HG03066 (cell line): Measurements from ENCODE around the gene CAD.
"Not testable (repeated sequence)": the region's sequence is repeated elsewhere in the genome, so short reads cannot be mapped to it uniquely, and the experiment has no call there.

Source experiments
- ATAC-seq: cut with Tn5 transposase; IDR thresholded peaks from one replicate; pipeline ENCODE4 v1.9.1; 2021; ENCODE audit warnings: low read depth; ENCODE audit not compliant: unreplicated experiment

Gene CAD

DNA sequence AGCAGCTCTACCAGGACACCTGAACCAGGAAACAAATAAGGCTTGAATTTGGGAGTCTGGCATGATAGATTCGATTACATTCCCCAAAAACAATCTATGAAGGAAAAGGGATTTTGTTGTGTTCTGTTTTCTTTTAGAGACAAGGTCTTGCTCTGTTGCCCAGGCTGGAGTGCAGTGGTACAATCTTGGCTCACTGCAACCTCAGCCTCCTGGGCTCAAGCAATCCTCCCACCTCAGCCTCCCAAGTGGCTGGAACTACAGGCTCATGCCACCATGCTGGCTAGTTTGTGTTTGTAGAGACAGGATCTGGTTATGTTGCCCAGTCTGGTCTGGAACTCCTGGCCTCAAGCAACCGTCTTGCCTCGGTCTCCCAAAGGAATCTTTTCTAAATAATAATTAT lies 19.1 kb upstream of the CAD start:
- ATAC-seq, result not testable (repeated sequence)

DNA sequence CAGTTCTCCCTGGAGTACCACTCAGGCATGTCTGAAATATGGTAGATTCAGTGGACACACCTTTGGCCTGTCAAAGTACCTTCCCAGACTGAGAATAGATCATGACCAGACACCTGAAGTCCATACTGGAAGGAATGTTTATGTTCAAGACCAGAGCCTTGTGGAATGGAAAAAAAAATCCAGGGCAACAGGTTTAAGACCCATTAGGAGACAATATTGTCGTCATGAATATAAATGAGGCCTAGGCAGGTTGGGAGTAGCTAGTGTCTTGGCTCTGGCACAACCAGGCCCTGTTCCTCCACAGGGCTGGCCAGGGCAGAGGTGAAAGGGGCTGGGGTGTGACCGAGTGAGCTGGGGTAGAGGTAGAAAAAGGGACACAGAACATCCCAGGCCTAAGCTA lies 18.5 kb upstream of the CAD start:
- no peak for ATAC-seq

DNA sequence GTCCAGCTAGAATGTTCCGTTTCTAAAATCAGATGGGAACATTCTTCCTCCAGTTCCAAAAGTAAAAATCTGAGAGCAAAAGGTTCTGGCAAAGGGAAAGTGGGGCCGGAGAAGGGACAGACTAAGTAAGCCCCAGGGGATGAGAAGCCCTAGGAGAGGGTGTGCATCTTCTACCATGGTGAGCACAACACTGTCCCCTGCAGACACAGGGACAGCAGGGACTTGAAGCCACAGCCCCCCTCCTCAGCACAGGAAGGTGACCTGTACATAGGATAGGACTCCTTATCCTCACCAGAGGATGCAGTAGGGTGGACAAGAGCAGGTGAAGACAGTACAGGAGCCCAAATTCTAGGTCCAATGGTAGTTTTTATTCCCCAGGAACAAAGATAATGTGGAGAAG lies 17.9 kb upstream of the CAD start:
- ATAC-seq, result no peak

DNA sequence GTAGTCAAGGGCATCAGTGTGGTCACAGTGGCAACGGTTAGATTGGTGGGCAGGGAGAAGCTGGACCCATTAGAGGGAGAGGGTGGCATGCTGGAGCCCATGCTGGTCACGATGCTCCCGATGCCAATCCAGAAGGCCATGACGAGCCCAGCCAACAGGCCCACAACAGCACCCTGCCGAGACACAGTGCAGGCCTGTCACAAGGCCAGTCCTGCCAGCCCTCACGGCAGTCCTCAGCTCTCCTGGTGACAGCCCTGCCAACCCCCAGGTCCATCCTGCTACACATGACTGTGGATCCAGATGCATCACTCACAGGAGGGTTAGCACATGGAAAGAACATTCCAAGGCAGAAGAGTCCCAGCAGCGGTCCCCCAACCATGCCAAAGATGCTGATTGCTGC lies 15.5 kb upstream of the CAD start:
- ATAC-seq, result no peak

DNA sequence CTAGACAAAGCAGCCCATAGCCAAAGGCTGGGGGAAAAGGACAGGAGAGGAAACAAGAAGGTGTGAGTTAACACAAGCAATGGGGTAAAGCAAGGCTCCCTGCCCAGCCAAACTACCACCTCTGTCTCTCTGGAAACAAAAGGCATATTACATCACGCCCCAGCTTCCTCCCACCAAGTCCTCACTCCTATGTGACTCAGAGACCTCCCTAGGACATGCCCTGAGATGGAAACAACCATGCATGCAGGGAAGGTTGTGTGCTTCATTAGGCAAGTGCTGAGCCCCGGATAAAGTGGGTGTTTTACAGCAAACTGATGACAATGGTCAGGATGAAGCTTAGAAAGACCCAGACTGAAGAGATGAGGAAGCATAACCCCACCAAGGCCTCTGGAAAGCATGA lies 14.3 kb upstream of the CAD start:
- ATAC-seq, result no peak

DNA sequence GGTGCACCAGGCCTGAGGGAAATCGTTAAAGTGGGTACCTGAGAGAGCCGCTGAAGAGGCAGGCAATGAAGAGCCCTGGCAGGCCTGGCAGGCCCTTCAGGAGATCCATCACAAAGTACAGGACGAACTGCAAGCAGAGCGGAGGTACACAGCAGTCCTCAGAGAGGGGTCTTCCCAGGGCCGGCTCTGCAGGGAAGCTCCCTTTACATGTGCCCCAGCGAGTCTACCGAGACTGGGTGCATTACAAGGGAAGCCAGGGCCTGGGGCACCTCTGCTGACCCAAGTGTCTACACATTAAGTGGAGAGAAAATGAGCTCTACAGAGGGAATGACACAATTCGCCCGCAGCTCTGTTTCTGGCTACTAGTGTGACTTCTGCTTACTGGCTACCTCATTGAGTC lies 13.4 kb upstream of the CAD start:
- ATAC-seq, result no peak

DNA sequence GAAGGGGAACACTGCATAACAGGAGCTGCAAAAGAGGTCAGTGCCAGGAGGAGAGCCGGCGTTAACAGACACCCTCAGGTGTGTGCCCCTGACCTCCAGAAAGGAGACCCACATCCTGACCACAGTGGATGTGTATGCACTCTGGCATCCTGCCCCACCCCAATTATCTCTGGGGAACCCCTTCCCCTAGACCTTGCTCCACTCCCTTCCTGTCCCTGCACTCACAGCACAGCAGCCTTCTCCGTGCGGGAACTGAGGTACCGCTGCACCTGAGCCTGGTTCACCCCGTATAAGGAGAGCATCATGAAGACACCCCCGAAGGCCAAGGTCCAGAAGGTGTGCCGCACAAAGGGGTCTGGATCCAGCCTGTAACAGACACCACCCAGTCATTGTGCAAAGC lies 12.6 kb upstream of the CAD start:
- no peak for ATAC-seq

DNA sequence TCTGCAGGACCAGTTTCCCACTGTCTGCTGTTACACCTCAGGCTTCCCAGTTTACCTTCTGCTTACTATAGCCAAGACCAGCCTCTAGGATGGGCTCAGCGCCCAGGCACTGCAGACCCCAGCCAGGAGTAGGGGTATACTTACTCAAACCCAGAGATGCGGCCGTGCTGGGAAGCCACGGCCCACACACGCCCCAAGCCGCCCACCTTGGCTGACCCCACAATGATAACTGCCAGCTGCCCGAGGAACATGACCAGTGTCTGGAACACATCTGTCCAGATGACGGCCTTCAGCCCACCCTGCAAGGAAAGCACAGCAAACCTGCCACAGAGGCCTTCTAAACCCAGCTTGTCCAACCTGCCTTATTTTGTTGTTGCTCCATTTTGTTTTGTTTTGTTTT lies 12.0 kb upstream of the CAD start:
- ATAC-seq, result no peak

DNA sequence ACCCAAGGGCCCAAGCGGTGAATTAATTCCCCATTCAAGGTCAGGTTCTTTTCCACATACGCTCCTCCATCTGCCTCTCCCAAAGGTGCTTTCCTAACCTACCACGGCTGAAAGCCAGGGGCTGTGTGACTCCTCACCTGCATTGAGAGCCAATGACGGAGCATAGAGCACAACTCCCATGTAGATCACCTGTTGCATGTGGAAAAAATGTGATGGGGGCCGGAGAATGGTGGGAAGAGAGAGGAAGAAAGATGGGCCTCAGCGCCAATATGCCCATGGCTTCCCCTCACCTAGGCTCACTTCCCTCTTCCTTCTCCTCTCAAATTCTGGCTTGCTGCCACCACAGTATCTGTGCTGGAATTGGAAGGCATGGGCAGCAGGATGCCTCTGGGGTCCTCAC lies 10.8 kb upstream of the CAD start:
- ATAC-seq, result no peak

DNA sequence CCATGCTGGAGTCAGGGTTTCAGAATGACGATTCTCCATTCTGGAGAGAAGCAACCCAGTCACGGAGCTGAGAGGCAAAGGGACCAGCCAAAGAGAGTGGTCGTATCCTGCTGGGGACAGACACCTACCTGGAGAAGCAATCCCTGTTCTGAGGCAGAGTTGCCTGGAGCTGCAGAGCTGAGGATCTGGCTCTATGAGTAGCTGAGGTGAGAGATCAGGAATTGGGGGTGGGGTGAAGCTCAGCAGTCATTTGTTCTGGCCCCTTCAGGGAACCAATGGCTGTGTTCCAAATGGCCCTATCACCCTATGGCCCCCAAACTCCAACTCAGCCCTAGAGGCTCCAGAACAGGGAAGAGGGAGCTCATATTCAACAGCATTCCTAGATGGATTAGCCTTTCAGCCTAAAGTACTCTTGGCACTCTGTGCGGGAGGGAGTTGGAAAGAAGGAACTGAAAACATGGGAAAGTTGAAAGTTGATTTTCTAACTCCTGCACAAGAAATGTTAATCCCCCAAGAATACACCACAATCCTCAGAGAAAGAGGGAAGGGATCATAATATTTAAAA lies 8.6 kb upstream of the CAD start:
- no peak for ATAC-seq

DNA sequence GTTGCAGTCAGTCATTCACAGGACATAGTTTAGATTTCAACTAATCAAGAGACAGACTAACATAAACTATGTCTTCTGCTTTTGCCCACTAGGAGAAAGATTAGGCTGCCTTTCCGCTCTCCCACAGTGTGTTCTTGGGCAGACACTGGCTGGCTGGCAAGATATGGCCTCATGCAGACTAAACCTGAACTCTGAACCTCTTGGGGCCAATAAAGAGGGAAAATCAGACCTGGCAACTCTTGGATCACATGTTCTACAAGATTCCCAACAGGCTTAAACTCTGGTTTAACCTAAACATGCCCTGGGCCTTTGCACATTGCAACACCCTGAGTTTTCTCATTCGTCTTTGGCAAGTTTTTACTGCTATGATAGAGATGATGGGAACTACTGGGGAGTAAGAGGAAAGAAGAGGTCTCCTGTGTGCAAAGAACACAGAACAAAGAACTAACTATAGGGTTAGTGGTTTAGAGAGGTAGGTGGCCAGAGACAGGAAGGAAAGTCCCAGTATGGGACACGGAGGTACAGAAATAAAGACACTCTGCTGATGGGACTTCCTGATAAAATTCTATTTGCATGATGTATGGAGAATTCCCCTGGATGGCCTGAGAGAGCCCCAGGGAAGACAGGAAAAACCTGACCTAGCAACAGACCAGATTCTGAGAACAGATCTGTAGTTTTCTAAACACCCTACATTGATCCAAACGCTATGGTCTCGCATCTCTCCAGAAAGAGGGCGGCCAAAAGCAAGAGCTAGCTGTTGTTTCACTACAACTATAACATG lies 7.4 kb upstream of the CAD start:
- ATAC-seq, result no peak

DNA sequence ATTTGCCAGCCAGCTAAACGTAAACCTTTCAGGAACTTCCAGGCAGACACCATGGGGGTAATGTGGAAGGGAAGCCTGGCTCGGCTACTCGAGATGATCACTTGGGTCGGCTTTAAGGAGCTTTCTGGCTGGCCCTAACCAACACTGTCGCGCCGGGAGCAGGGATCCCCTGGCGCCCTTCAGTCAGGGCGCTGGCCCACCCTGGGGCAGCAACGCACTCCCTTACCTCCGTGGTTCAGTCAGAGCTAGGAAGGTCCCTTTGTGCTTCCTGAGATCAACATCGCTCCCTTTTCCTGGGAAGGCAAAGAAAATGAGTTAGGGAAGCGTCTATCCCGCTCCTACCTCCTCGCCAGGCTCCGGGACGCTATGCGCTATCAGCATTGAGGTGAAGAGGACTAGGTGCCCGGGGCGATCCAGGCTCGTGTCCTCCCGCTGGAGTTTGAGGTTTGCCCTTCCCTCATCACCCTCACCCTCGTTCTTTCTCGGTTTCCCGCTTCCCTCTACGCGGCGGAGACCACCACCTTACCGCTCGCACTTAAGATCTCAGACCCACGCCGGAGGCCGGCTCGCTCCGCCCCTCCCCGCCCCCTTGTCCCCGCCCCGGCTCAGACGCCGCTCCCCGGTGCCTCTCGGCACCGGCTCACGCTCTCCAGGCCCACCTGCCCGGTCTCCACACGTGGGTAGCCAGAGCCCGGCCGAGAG lies 5.8 kb upstream of the CAD start:
- no peak for ATAC-seq

DNA sequence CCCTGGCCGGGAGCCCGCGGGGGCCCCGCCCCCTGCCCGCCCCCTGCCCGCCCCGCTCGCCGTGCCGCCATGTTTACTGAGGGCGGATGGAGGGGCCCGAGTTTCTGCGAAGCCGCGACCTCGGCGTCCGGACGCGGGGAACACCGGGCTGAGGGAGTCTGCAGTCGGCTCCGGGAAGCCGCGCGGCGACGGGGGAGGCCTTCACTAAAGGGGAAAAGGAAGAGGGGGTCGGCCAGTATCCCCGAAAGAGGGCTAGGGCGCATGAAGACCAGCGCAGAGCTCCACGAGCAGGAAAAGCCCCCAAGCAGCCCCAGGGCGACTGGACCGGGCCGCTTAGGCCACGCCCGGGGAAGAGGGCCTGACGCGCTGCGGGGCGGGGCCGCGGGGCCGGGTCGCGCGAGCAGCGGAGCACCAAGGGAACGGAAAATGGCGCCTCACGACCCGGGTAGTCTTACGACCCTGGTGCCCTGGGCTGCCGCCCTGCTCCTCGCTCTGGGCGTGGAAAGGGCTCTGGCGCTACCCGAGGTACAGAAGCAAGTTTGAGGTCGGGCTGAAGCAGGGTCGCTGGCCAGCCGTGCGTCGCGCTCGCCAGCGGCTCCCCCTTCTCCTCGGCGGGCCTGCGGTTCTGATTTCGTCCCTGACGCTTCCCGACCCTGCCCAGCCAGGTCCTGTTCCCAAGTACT lies 5.1 kb upstream of the CAD start, which contains the start of the genes ATRAID and SLC5A6:
Gene ATRAID (plus strand): TSS at position 99 of the 683 bp plus-strand sequence. CDS start 328 bp downstream, at position 427.
Gene SLC5A6 (minus strand): TSS at position 326 of the 683 bp plus-strand sequence. CDS start 4,618 bp downstream, outside the sequence.
- ATAC-seq, result peak; percentile 85

DNA sequence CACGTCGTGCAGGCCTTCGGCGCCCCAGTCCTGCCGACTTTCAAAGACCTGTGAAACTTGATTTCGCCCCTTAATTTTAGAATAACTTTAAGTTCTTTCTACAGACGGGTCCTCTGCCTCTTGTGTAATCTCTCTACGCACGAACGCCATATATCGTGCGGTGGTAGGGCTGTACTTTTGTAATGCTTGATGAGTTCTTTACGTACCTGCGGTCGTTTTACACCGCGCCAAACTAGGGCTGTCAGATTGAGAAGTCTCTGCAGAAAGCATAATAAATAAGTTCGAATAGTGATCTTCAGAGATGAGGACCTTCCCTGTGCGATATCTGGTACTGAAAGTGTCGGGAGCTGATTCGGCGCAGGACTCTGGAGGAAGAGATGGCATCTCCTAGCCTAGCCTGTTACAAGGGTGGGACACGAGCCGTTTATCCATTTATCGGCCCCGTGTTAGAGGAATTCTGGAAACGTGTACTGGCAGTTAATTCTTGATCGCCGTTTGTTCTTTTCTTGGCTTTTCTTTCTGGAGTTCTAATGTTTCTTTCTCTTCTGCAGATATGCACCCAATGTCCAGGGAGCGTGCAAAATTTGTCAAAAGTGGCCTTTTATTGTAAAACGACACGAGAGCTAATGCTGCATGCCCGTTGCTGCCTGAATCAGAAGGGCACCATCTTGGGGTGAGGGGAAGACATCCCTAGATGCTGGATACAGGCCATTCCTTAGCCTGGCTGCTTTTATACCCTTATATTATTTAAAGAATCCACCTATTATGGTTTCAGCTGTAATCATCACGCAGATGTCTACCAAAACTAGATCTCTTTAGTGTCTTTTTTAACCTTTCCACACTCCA lies 4.3 kb upstream of the CAD start:
- ATAC-seq, result peak; percentile 12

DNA sequence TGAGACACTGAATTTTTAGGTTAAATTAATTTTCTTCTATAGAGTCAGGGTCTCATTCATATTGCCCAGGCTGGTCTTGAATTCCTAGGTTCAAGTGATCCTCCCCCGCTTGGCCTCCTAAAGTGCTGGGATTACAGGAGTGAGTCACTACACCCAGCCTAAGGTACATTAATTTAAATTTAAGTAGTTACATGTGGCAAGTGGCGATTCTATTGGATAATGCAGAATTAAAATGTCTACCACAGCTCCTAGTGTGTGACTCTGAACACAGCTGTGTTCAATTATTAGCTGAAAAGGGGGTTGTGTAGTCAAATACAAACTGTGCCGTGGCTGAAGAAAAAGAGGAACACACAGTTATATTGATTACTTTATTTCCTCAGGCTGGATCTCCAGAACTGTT lies 2.2 kb upstream of the CAD start:
- ATAC-seq, result no peak

DNA sequence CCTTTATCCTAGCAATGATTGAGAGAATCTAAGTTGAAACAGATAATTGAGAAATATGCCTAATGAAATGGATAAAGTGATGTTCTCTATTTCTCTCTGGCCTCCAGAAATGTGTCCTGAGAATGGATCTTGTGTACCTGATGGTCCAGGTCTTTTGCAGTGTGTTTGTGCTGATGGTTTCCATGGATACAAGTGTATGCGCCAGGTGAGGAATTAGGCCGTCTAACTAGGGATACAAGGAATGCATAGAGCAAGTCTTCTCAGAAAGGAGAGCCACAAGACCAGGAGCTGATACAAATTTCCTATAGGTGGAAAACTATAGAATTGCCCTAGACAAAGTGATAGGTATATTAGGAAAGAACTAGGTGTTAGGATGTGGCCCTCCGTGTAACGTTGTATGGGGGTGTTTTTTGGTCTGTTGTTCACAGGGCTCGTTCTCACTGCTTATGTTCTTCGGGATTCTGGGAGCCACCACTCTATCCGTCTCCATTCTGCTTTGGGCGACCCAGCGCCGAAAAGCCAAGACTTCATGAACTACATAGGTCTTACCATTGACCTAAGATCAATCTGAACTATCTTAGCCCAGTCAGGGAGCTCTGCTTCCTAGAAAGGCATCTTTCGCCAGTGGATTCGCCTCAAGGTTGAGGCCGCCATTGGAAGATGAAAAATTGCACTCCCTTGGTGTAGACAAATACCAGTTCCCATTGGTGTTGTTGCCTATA lies 592 bp upstream of the CAD start:
- ATAC-seq, result no peak

DNA sequence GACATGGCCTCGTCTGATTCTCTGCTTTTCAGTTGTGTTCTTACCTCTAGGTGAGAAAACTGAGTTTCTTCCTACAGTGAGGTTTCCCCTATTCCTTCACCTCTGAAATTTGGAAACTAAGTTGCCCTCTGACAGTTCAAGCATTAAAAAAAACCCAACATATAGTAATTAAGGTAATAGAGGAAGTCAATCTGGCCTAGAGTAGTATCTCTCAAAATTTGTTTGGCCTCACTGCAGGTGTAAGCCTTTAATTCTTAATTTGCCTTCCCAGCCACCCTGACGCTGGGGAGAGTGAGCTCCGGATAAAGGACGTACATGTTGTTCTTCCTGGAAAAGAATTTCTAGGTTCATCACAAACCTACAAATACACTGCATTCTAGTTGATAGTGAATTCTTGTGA lies 1.4 kb downstream of the CAD start:
- no peak for ATAC-seq

DNA sequence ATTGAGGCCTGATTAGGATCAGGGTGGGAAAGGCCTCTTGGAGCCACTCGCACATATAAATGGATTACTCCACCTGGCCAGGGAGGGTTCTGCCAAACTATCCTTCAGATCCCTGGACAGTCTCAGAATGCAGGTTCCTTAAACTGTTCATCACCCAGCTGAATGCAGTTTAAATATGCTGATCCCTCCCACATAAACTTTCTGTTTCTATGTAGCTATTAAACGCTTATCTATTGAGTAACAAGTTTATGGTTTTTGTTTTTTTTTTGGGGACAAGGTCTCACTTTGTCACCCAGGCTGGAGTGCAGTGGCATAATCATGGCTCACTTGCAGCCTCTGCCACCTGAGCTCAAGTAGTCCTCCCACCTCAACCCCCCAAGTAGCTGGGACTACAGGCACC lies 1.9 kb downstream of the CAD start:
- no peak for ATAC-seq

DNA sequence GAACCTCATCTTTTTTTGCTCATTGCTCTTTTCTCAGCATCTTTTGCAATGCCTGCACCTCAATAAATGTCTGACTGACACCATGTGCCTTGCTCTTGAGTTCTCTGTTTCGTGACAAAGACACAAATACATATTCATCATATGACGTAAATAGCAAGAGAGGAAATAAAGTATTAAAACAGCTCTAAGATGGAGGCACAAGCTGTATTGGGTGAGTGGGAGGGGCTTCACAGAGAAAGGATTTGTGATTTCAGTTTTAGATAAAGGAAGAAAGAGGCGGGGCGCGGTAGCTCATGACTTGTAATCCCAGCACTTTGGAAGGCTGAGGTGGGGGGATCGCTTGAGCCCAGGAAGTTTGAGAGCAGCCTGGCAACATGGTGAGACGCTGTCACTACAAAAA lies 2.9 kb downstream of the CAD start:
- no peak for ATAC-seq

DNA sequence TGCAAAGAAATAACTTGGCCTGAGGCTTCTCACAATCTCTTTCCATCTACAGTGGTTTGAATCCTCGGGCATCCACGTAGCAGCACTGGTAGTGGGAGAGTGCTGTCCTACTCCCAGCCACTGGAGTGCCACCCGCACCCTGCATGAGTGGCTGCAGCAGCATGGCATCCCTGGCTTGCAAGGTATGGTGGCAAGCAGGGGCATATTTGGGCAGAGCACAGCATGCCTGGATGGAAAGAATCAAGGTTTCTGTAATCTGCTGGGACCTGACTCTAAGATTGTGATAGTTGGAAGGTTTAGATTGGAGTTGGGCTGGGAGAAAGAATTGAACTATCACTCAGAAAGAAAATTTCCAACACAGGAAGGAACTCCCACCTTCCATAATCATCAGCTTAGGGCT lies 4.0 kb downstream of the CAD start:
- no peak for ATAC-seq
